AG10803 (cell line): ENCODE results near the gene CROCC.

ENCODE experiments used
- DNase-seq: peaks from one replicate; pipeline ENCODE4 v3.0.0; 2010; ENCODE audit warnings: low read depth
- H3K4me3 ChIP-seq: 2 replicates; pipeline ENCODE4 v1.5.1; 2011; ENCODE audit warnings: mild to moderate bottlenecking, low read length, control low read depth
- TF ChIP-seq, protein P1 (sequence below): conservative IDR thresholded peaks from 2 replicates; pipeline ENCODE4 v1.5.1; 2011; ENCODE audit warnings: mild to moderate bottlenecking, low read length, control low read depth, inconsistent platforms

The CROCC gene

DNA sequence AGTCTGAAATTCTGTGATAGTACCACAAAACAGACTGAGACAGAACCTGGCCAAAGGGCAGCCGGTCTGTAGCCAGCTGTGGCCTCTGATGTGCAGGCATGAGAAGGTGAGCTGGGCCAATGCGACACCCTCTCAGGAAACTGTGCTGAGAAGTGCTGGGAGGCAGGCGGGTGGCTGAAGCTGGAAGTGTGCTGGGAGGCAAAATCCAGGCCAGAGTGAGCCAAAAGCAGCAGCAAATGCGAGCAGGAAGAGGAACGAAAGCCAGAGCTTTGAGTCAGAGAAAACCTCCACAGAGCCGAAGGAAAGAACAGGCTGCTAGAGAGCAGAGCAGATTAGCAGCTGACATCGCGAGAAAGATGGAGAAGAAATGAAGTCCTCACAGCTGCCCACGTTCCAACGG lies 100.2 kb downstream of the CROCC start:
- TF ChIP-seq, protein P1, sequence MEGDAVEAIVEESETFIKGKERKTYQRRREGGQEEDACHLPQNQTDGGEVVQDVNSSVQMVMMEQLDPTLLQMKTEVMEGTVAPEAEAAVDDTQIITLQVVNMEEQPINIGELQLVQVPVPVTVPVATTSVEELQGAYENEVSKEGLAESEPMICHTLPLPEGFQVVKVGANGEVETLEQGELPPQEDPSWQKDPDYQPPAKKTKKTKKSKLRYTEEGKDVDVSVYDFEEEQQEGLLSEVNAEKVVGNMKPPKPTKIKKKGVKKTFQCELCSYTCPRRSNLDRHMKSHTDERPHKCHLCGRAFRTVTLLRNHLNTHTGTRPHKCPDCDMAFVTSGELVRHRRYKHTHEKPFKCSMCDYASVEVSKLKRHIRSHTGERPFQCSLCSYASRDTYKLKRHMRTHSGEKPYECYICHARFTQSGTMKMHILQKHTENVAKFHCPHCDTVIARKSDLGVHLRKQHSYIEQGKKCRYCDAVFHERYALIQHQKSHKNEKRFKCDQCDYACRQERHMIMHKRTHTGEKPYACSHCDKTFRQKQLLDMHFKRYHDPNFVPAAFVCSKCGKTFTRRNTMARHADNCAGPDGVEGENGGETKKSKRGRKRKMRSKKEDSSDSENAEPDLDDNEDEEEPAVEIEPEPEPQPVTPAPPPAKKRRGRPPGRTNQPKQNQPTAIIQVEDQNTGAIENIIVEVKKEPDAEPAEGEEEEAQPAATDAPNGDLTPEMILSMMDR = no peak
- no peak overlapping the region for H3K4me3 ChIP-seq
- no peak for DNase-seq
